Activated B cell treated with CpG ODN at 0.5 μM for 24 hours (primary cell): Measurements from ENCODE around the gene ZNF558. TPM values are rescaled to one million over a fixed set of nuclear protein-coding genes. Genes with fewer than 3 reads are reported as not detected.

Experiments
- ATAC-seq: fragments of 200-7000 bp; cut with Tn5 transposase; one replicate; pipeline ENCODE4 v1.10.0; 2021; ENCODE audit warnings: low read depth, mild to moderate bottlenecking, moderate library complexity
- CTCF ChIA-PET: fragments of 350-600 bp; sonication (Branson Sonifier 250); formaldehyde crosslinking; loops from one replicate; lab custom pipeline; 2021; ENCODE audit warnings: antibody characterized with exemption; lab: Charles Lee
- POLR2A ChIA-PET: fragments of 350-600 bp; sonication (Branson Sonifier 250); formaldehyde crosslinking; loops from one replicate; lab custom pipeline; 2021; ENCODE audit warnings: antibody characterized with exemption; lab: Charles Lee
- DNase-seq: peaks from one replicate; pipeline ENCODE4 v3.0.0; 2022
- H3K27ac Mint-ChIP-seq: one replicate; pipeline ENCODE4 v1.8.0; 2020; ENCODE audit warnings: mixed read lengths
- H3K27me3 Mint-ChIP-seq: one replicate; pipeline ENCODE4 v1.8.0; 2021; ENCODE audit warnings: mixed read lengths
- H3K36me3 Mint-ChIP-seq: one replicate; pipeline ENCODE4 v1.8.0; 2021; ENCODE audit warnings: low read depth, mixed read lengths
- H3K4me1 Mint-ChIP-seq: one replicate; pipeline ENCODE4 v1.8.0; 2021; ENCODE audit warnings: mixed read lengths
- H3K4me3 Mint-ChIP-seq: one replicate; pipeline ENCODE4 v1.8.0; 2020; ENCODE audit warnings: mild to moderate bottlenecking, mixed read lengths
- H3K9me3 Mint-ChIP-seq: one replicate; pipeline ENCODE4 v1.8.0; 2020; ENCODE audit warnings: mixed read lengths
- intact Hi-C: fragments of 100-400 bp; cut with micrococcal nuclease; formaldehyde crosslinking; loops from one replicate; pipeline ENCODE4 v1.15.1; 2024
- total RNA-seq: library from RNA; stranded (reverse); gene quantifications from 2 replicates; pipeline ENCODE4 v1.2.3, GENCODE V29; 2022
- TF ChIP-seq, protein P1 (sequence below): fragments of 200-600 bp; IDR thresholded peaks from one replicate; pipeline ENCODE4 v1.8.0; 2022; ENCODE audit warnings: antibody characterized with exemption, mild to moderate bottlenecking

Gene ZNF558
- total RNA-seq, 1 donor from 2014 or later, result 23.2 TPM

DNA sequence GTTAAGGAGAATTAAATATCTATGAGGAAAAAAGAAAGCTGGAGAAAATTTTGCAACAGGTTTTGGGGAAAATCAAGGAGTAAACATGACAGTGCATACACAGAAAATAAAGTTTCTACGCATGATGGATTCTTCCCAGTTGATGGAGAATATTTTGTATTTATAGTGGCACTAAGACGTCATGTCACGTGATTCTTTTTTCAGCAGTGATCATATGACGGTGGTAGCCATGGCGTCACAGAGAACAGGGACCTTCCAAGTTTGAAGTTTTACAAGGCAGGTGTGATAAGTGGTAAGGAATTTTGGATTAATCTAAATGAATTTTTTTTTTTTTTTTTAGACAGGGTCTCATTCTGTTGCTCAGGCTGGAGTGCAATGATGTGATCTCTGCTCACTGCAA, 8.6 kb upstream of the ZNF558 start:
- no peak for ATAC-seq
- TF ChIP-seq, protein P1, sequence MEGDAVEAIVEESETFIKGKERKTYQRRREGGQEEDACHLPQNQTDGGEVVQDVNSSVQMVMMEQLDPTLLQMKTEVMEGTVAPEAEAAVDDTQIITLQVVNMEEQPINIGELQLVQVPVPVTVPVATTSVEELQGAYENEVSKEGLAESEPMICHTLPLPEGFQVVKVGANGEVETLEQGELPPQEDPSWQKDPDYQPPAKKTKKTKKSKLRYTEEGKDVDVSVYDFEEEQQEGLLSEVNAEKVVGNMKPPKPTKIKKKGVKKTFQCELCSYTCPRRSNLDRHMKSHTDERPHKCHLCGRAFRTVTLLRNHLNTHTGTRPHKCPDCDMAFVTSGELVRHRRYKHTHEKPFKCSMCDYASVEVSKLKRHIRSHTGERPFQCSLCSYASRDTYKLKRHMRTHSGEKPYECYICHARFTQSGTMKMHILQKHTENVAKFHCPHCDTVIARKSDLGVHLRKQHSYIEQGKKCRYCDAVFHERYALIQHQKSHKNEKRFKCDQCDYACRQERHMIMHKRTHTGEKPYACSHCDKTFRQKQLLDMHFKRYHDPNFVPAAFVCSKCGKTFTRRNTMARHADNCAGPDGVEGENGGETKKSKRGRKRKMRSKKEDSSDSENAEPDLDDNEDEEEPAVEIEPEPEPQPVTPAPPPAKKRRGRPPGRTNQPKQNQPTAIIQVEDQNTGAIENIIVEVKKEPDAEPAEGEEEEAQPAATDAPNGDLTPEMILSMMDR, result no peak
- no peak overlapping the region for H3K27ac Mint-ChIP-seq
- intact Hi-C loops, result no loop called here
- H3K4me3 Mint-ChIP-seq, result no peak overlapping the region
- H3K27me3 Mint-ChIP-seq, result peaks cover 4% of the 10 kb centered on the region
- DNase-seq, result no peak
- no peaks in the 10 kb centered on the region for H3K9me3 Mint-ChIP-seq
- no peaks in the 10 kb centered on the region for H3K4me1 Mint-ChIP-seq
- CTCF ChIA-PET, result no interaction called here
- POLR2A ChIA-PET, result no interaction called here
- H3K36me3 Mint-ChIP-seq, result no peaks in the 10 kb centered on the region

DNA sequence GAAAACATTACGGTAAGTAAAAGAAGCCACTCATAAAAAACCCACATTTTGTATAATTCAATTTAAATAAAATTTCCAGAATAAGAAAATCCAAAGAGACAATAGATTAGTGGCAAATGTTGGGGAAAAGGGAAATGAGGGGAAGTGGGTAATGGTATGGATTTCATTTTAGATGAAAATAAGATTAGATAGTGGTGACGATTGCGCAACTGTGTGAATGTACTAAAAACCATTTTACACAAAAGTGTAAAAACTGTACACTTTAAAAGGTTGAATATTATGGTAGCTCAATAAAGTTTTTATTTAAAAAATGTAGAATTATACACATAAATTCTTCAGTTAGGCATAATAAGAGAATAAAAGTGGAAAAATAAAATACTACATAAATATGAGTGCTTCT, 3.8 kb upstream of the ZNF558 start:
- peaks cover 15% of the 10 kb centered on the region for H3K4me1 Mint-ChIP-seq
- H3K9me3 Mint-ChIP-seq, result peaks cover 10% of the 10 kb centered on the region
- POLR2A ChIA-PET, result no interaction called here
- peaks cover 2% of the 10 kb centered on the region for H3K27me3 Mint-ChIP-seq
- DNase-seq, result no peak
- CTCF ChIA-PET, result no interaction called here
- TF ChIP-seq, protein P1, result no peak
- no peak for ATAC-seq
- H3K4me3 Mint-ChIP-seq, result no peak overlapping the region
- no peak overlapping the region for H3K27ac Mint-ChIP-seq
- peaks cover 4% of the 10 kb centered on the region for H3K36me3 Mint-ChIP-seq
- intact Hi-C loops, result no loop called here

DNA sequence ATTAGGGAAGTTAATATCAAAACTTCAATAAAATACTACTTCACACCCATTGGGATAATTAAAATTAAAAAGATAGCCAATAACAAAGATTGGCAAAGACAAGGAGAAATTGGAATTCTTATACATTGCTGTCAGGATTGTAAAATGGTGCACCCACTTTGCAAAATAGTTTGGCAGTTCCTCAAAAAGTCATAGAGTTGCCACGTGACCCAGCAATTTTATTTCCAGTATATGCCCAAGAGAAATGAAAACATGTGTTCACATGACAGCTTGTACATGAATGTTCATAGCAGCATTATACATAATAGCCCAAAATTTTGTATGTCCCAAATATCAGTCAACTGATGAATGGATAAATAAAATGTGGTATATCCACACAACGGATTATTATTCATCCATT, 3.3 kb upstream of the ZNF558 start:
- CTCF ChIA-PET, result no interaction called here
- H3K4me3 Mint-ChIP-seq, result no peak overlapping the region

DNA sequence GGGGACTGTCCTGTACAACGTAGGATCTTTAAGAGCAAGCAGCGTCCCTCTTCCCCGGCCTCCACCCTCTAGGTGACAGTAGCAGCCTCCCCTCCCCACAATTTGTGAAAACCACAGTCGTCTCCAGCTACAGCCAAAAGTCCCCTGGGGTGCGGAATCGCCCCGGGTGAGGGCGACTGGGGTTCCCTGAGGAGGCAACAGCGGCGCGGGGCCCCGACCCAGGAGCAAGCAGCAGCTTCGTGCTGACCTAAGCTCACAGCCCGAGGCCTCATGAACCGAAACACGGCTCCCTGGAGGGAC, 322 bp downstream of the ZNF558 start:
- intact Hi-C loops, result loop anchor here (5.0 kb wide), 2 partner anchors 179 to 606 kb away; partner anchors contain the start of gene ZNF266
- Mint-ChIP-seq H3K4me1 (peaks cover 15% of the 10 kb centered on the region), H3K4me3 (peak overlapping the region; percentile 87), H3K27ac (peak overlapping the region; percentile 90), H3K9me3 (peaks cover 10% of the 10 kb centered on the region), H3K27me3 (no peaks in the 10 kb centered on the region), H3K36me3 (peaks cover 17% of the 10 kb centered on the region)
- ChIA-PET POLR2A (interaction anchor here (0.5 kb wide), 1 partner anchor 921 kb away, joined by 3 read pairs; no protein-coding TSS in a partner anchor), CTCF (no interaction called here)
- TF ChIP-seq, protein P1, result no peak
- ATAC-seq (peak; percentile 1), DNase-seq (no peak)

More for the DNA sequence above, 3.3 kb upstream of the ZNF558 start:
- TF ChIP-seq, protein P1, result no peak
- DNase-seq, result no peak
- Mint-ChIP-seq H3K4me1 (peaks cover 15% of the 10 kb centered on the region), H3K27me3 (peaks cover 2% of the 10 kb centered on the region), H3K36me3 (peaks cover 4% of the 10 kb centered on the region), H3K9me3 (peaks cover 10% of the 10 kb centered on the region), H3K27ac (no peak overlapping the region)
- intact Hi-C loops, result no loop called here
- POLR2A ChIA-PET, result no interaction called here
- no peak for ATAC-seq

DNA sequence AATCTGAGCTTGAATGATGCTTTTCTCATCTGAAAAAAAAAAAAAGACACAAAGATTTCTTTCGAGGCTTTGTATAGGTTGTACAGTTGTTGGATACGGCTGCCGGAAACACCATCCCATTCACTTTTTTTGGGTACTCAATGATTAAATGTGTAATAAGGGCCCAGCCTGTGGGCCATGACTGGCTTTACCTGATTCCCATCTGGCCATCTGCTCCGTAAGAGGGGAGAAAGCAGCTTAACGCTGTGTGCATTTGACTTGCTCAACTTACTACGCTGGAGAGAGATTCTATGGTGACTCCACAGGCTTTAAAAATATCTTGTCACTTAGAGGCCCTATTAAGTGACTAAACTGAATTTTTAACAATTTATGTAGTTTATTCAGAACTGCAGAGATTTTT, 731 bp downstream of the ZNF558 start:
- POLR2A ChIA-PET, result interaction anchor here (0.5 kb wide), 1 partner anchor 921 kb away, joined by 3 read pairs; no protein-coding TSS in a partner anchor
- intact Hi-C loops, result loop anchor here (5.0 kb wide), 2 partner anchors 179 to 606 kb away; partner anchors contain the start of gene ZNF266
- no peak for ATAC-seq

More for the DNA sequence above, 731 bp downstream of the ZNF558 start:
- peak overlapping the region; percentile 90 for H3K27ac Mint-ChIP-seq
- DNase-seq, result no peak
- peak overlapping the region; percentile 87 for H3K4me3 Mint-ChIP-seq
- H3K27me3 Mint-ChIP-seq, result no peaks in the 10 kb centered on the region
- TF ChIP-seq, protein P1, result no peak
- peaks cover 15% of the 10 kb centered on the region for H3K4me1 Mint-ChIP-seq
- H3K9me3 Mint-ChIP-seq, result peaks cover 10% of the 10 kb centered on the region
- CTCF ChIA-PET, result no interaction called here
- peaks cover 19% of the 10 kb centered on the region for H3K36me3 Mint-ChIP-seq
